Activated naive CD4-positive, alpha-beta T cell treated with anti-CD3 and anti-CD28 coated beads, Interleukin-2, amount 50 U/mL, for 16 hours (primary cell): Measurements from ENCODE around the gene BBX.

Source experiments
- DNase-seq: peaks from one replicate; pipeline ENCODE4 v3.0.0-alpha.2; 2020

Gene BBX

GRCh38 chr3:107604057-107604822, 81.5 kb downstream of the BBX start:
- DNase-seq = no peak

GRCh38 chr3:107611775-107612469, 89.2 kb downstream of the BBX start:
- DNase-seq = no peak

- DNase-seq = no peak
These were observed 89.9 kb downstream of the BBX start for GRCh38 chr3:107612664-107613084.

- DNase-seq = no peak
These were observed 96.8 kb downstream of the BBX start for GRCh38 chr3:107619549-107619948.

GRCh38 chr3:107620534-107620933, 97.8 kb downstream of the BBX start:
- DNase-seq = no peak

DNA sequence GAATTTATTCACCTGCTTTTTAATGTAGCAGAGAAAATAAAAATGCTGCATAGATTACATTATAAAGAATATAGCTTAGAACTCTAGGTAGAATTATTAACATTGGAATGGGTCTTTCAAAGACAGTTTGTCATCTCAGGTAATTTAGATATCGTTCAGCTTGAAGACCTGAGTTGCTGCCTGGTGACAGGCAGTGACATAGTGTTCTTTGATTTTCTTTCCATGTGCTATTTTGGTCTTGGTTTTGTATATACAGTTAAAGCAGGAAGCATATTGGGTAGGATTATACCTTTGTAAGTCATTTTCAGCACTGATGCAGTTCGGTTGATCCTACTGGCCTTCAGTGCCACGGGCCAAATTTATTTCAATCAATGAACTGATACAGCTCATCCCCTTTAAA, 98.7 kb downstream of the BBX start:
- no peak for DNase-seq

GRCh38 chr3:107627962-107628542, 105.3 kb downstream of the BBX start:
- DNase-seq = no peak

- no peak for DNase-seq
These were observed 106.8 kb downstream of the BBX start for GRCh38 chr3:107629566-107629965.

GRCh38 chr3:107630779-107631178, 108.0 kb downstream of the BBX start:
- DNase-seq = no peak

DNA sequence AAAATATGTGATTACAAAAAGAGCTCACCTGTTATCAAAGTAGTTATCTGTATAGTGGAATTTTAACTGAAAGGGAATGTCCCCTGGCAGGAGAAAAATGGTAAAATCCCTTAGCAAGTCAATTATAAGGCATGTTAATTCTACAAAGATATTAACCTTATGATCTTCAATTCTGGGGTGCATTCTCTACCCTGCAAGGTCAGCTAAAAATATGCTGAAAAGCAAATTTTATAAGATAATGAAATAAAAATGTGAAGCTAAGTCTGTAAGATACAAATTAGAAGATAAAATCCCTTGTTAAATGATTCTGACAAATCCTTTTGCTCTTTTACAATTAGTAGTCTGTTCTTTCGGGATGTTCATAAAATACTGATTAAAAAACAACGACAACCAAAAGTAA, 109.8 kb downstream of the BBX start:
- no peak for DNase-seq

GRCh38 chr3:107633327-107634098, 110.8 kb downstream of the BBX start:
- DNase-seq = no peak

DNA sequence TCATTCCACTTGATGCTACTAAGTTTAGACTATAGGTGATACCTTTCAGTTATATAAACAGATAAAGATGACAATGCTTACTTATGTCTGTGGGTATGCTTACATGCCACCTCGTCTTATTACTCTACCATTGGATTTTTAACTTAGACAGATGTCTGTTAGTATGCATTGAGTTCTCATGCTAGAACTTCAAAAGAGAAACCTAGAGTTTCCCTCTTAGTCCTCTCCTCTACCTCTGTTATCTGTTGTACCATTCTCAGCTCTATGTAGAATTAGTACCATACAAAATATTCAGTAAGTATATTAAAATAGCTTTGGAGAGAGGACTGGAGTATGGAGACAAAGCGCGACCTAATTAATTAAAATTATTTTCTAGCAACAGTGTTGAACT, 111.3 kb downstream of the BBX start:
- DNase-seq = no peak

DNA sequence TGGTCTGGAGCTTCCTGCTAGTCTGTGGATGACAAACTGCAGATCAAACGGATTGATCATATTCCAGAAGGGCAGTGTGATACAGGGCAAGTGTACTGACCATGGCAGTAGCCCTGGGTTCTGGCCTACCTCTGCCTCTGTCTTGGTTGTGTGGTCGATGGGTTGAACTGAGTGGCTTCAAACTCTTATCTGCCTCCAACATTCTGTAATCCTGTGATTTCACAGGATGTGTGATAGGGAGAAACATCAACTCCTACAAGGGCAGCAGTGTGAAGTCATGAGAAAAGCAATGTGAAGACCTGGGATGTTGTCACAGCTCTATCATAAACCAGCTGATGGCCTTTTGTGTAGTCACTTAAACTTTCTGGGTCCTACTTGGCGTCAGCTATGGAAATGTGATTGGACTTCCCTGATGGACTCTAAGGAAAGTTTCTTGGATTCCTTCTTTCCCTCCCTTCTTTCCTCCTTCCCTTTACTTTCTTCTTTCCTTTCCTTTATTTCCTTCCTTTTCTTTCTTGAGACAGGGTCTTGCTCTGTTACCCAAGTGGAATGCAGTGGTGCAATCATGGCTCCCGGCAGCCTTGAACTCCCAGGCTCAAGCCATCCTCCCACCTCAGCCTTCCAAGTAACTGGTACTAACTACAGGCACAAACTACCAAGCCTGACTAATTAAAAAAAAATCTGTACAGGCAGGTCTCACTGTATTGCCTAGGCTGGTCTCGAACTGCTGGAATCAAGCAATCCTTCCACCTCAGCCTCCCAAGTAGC, 114.8 kb downstream of the BBX start:
- no peak for DNase-seq

DNA sequence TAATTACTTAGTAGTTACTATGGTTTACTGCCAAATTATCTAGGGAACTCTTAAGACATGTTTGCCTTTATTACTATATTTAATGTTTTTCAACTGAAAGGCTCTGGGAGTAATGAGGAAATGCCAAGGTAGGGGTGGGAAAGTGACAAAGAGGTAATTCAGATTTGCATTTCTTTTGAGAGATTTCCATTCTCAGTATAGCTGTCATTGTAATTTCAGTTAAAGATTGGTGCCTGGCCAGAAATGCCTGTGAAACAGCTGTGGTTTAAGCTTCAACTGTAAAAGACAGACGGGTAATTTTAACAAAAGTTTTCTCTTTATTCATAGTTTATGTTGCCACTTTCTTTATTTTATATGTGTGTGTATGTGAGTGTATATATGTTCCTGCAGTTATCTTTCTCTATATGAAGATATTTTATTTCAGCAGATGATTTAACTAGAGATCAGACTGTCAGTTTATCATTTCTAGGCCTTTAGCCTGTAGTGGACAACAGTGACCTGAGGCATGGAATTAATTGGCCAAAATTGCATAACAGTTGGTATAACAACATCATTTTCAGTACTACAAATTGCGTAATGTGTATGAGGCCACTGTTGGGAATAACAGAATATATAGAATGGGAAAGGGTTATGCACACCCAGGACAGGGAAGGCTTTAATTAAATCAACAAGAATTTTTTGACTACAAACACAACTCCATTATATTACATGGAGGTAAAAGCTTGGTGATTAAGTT, 119.0 kb downstream of the BBX start:
- no peak for DNase-seq

DNA sequence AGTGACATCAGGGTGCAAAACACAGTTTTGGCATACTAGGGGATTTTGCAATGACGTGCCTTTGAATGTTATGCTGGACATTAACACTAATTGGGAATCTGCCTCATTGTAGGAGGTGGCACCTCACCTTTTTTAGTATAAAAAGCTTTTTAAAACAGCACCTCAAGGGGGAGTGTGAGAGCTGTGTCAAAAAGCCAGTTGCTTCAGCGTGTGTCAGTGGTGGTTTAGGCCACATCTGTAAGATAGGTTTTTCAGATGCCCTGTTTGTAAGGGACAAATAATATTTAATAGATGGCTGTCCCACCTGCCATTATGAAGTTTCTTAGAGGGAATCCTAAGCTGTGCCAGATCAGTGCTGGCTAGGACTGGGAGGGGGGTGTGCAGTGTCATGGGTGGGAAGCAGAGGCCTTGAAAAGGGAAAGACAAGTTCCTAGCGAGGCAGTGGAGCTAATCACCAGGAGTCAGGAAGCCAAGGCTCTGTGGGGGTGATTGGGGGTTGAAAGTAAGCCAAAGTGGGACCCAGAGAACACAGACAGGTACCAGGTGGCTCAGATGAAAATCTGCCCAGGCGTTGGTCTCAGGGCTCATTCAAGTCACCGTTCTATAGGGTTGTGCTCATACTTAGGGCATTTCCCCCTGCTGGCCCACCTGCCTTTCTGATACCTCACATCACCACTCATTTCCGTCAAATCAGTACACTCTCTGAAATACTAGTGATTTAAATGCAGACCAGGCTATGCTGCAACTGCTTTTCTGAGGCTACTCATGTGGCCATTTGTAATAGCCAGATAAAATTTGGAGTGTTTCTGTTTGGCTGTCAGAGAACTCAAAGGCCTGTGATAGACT, 120.5 kb downstream of the BBX start:
- no peak for DNase-seq

GRCh38 chr3:107644631-107645030, 121.9 kb downstream of the BBX start:
- DNase-seq = no peak

GRCh38 chr3:107650788-107651187, 128.0 kb downstream of the BBX start:
- no peak for DNase-seq

DNA sequence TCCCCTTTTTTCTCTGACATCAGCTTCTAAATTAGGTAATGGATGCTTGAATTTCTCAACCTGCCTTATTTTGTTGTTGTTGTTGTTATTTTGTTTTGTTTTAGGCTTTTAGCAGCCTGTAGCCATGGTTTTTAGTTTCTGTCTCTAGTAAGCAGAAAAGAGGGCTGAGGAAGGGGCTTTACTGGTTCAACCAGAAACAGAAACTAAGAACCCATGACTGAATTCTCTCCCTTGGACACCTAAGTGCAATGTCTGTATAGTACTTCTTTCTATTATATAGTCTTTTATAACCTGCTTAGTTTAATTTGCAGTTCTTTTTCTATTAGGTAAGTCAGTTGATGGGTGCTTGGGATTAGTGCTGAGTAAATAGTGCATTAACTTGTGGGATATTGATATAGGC, 129.0 kb downstream of the BBX start:
- DNase-seq = no peak

GRCh38 chr3:107654218-107654617, 131.5 kb downstream of the BBX start:
- DNase-seq = no peak

DNA sequence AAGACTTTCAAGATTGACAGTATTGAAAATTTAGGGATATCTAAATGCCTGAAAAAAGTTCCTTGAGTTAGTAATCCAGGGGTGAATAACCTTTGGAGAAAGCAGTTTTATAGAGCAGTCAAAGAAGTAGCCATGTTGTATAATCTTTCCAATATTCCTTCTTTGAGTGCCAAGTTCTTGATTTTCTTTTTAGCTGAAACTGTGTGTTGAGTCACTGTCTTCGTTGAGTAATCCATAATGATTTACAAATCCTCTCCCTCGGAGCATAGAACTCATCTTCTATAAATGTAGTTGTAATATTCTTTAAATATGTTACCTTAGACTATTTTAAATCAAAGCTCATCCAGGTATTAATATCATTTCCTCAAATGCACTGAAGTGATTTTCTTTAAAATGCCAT, 135.2 kb downstream of the BBX start:
- DNase-seq = no peak
